ENCODE results near the gene NPC2. TPM values are rescaled to one million over a fixed set of nuclear protein-coding genes. Genes with fewer than 3 reads are reported as not detected.

Gene NPC2
- total RNA-seq, 1 donor from 2014 or later: 281 TPM

DNA sequence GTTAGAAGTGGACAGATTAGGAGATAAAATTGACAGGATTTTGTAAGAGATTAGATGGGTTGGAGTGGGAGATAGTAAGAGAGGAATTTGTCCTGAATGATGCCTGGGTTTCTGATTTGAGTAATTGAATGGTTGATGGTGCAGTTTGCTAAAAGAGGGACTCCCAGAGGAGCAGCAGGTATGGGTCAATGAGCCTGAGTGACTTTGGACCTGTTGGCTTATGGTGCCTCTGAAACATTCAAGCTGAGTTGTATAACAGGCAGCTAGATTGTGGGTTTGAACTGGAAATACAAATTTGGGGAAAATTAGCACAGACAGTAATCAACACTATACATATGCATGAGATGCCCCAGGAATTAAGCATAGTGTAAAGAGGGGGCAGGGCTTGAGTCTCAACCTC lies 50.3 kb downstream of the NPC2 start:
- TF ChIP-seq, protein P1, sequence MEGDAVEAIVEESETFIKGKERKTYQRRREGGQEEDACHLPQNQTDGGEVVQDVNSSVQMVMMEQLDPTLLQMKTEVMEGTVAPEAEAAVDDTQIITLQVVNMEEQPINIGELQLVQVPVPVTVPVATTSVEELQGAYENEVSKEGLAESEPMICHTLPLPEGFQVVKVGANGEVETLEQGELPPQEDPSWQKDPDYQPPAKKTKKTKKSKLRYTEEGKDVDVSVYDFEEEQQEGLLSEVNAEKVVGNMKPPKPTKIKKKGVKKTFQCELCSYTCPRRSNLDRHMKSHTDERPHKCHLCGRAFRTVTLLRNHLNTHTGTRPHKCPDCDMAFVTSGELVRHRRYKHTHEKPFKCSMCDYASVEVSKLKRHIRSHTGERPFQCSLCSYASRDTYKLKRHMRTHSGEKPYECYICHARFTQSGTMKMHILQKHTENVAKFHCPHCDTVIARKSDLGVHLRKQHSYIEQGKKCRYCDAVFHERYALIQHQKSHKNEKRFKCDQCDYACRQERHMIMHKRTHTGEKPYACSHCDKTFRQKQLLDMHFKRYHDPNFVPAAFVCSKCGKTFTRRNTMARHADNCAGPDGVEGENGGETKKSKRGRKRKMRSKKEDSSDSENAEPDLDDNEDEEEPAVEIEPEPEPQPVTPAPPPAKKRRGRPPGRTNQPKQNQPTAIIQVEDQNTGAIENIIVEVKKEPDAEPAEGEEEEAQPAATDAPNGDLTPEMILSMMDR (conservative IDR thresholded peaks at IDR 0.05; ENCODE audit: low read depth, low read length): no peak
- H3K4me3 ChIP-seq (ENCODE audit: low read depth, low read length): no peak overlapping the region
- DNase-seq (ENCODE audit: low read depth): no peak

DNA sequence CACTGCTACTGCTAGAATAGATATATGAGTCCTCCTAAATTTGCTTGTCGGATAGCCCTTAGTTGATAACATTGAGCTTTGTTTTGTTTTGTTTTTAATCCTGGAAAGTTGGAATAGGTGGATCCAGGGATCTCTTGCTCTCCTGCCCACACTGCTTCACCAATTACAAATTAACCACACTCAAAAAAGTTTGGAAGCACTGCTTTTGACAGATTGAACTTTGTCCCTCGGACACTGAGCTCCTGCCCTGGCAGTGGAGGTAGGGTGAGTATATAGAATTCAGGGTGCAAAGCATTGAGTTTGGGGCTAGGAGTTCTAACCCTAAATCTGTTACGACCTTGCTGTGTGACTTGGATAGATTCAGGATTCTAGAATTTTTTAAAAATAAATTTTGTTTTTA lies 52.0 kb downstream of the NPC2 start:
- DNase-seq (ENCODE audit: low read depth): no peak
- no peak overlapping the region for H3K4me3 ChIP-seq (ENCODE audit: low read depth, low read length)
- TF ChIP-seq, protein P1 (conservative IDR thresholded peaks at IDR 0.05; ENCODE audit: low read depth, low read length): no peak

DNA sequence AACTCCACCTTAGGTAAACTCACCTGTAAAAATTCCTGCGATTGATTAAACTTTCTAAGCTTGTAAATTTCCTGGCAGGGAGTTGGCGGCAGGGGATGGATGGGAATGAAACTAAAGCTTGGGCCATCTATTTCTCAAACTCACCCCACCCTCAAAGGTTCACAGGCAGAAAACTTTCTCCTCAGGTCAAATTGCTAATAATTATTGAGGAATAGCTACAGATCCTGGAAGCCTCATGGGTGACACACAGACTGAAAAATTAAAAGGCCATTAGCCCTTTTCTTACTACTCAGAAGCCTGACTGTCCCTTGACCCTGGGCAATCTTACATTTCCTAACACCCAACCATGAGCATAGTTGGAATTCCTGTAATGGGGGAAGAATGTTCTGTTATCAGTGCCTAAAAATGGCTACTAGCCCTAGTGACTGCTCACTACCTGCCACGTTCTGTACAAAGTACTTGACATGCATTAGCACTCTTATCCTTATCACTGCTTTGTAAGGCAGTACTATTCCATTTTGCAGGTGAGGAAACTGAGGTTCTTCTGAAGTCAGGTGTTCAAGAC lies 54.7 kb downstream of the NPC2 start:
- TF ChIP-seq, protein P1 (conservative IDR thresholded peaks at IDR 0.05; ENCODE audit: low read depth, low read length): no peak
- no peak overlapping the region for H3K4me3 ChIP-seq (ENCODE audit: low read depth, low read length)
- DNase-seq (ENCODE audit: low read depth): no peak

DNA sequence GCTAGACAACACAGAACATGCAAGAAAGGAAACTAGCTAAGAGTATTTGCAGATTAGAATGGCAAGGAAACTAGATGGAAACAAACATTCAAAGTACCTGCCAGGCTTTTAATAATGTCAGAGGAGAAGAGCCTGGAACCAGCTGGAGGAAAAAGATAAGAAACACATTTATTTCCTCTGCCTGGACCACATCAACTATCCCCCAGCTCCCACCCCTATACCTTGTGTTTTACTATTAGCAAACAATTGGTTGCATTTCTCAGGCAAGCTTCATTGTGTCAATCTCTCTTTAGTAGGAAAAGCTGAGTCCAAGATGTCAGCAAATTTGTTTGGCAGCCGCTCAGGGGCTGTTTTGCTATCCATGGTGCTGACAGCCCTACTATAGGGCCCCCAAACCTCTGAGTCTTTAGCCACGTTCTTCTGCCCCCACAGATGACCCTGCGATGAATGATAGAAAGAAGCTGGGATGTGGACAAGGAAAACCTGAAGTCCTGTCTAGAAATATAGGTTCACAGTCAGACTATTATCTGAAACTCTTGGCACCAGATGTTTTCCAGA lies 55.5 kb downstream of the NPC2 start:
- TF ChIP-seq, protein P1 (conservative IDR thresholded peaks at IDR 0.05; ENCODE audit: low read depth, low read length): no peak
- no peak for DNase-seq (ENCODE audit: low read depth)
- H3K4me3 ChIP-seq (ENCODE audit: low read depth, low read length): no peak overlapping the region

DNA sequence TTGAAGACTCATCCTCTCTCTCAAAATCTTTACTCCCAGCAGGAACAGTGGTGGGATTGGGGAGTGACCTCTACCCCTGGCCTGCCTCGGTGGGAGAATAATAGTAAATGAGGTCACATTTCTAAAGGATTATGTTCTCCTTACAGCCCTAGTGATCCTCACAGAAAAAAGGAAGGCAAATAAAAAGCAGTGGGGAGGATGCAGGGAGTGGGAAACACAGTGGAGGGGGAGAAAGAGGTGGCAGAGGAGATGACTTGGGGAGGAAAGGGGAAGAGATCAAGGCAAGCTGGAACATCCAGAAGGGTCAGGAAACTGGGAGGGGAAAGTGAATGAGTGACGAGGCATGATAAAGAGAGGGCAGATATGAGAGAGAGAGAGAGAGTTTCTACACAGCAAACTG lies 58.8 kb downstream of the NPC2 start:
- DNase-seq (ENCODE audit: low read depth): no peak
- TF ChIP-seq, protein P1 (conservative IDR thresholded peaks at IDR 0.05; ENCODE audit: low read depth, low read length): no peak
- no peak overlapping the region for H3K4me3 ChIP-seq (ENCODE audit: low read depth, low read length)

DNA sequence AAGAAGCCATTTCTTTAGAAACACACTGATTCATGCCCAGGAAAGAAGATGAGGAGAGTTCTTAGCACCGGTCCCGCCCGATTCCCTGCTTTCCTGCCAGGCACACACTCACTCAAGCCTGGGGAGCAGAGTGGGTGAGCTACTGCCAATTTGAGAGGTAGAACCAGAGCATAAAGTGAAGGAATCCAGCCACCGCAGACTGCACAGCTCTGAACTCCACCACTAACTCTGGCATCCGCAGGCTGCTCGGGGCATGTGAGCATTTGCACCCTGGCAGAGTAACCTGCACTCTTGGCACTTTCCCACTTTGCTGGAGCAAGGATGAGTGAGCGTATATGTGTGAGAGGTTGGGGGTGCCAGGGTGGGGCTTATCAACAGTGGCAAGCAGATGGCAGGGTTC lies 63.1 kb downstream of the NPC2 start:
- DNase-seq (ENCODE audit: low read depth): no peak
- TF ChIP-seq, protein P1 (conservative IDR thresholded peaks at IDR 0.05; ENCODE audit: low read depth, low read length): no peak
- H3K4me3 ChIP-seq (ENCODE audit: low read depth, low read length): no peak overlapping the region

Other genes starting within 250 kb of the NPC2 start
- 36.8 and 65.3 TPM in 2 replicates for gene ABCD4, start 190.4 kb downstream of the NPC2 start, total RNA-seq
- gene VRTN, start 144.8 kb downstream of the NPC2 start, total RNA-seq: not detected in 2 replicates
- gene SYNDIG1L, start 67.1 kb downstream of the NPC2 start, total RNA-seq: not detected in 2 replicates
- 41.6 and 50.3 TPM in 2 replicates for gene ISCA2, start 460 bp upstream of the NPC2 start, total RNA-seq
- 33.1 and 39.5 TPM in 2 replicates for gene LTBP2, start 118.9 kb upstream of the NPC2 start, total RNA-seq
- gene AREL1, start 219.8 kb upstream of the NPC2 start, total RNA-seq: 28.9 and 35.7 TPM in 2 replicates
- gene FCF1, start 219.8 kb upstream of the NPC2 start, total RNA-seq: 21.4 and 22.9 TPM in 2 replicates

Data from epithelial cell of proximal tubule (primary cell).